Measurements from ENCODE around the gene AAK1. TPM values are rescaled to one million over a fixed set of nuclear protein-coding genes. Genes with fewer than 3 reads are reported as not detected.
A peak's percentile ranks its signal among the peaks of the same experiment; 100 is the strongest.

AAK1 gene
- total RNA-seq, 2 experiments from 2014 or later = 119 to 121 TPM

DNA sequence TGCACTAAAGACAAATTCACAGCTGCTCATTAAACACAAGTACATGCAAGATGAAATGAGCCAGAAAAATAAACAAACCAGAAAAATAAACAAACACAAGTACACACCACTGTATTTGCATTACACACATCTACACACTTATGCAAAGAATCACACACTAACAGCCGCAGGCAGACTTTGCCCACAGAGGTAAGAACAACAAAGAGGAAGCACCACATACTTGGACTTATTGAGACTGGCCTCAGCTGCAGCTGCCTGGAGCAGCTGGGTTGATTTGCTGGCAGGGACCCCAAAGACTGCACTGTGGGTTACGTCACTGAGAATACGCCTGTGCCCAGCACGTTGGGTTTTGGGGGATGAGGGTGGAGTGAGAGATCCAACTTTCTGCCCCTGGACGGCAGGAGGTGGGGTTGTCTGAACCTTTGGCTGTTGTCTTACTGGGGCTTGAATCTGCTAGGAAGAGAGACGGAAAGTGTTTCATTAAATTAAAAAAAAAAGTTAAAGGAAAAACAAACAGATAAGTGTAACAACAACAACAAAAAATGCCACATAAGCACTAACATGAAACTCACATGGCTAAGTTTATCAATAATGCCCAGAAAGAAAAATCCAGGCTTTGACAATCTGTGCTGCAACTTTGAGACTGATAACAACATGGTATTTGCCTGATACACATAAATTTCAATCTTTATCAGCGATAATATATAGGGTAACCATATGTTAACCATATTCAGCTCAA lies 134.4 kb downstream of the AAK1 start:
- Mint-ChIP-seq H3K27me3 (no peaks in the 10 kb centered on the region), H3K9me3 (peaks cover 5% of the 10 kb centered on the region), H3K4me1 (peaks cover 6% of the 10 kb centered on the region), H3K36me3 (ENCODE audit: low read depth) (peaks cover 85% of the 10 kb centered on the region), H3K4me3 (no peak overlapping the region), H3K27ac (no peak overlapping the region)
- CTCF ChIA-PET = interaction anchor here (0.8 to 1.3 kb wide), 3 partner anchors 18 to 749 kb away, joined by 3 to 4 read pairs (median 3); partner anchors contain the start of gene PCYOX1
- no peak for DNase-seq
- POLR2A ChIA-PET = no interaction called here

DNA sequence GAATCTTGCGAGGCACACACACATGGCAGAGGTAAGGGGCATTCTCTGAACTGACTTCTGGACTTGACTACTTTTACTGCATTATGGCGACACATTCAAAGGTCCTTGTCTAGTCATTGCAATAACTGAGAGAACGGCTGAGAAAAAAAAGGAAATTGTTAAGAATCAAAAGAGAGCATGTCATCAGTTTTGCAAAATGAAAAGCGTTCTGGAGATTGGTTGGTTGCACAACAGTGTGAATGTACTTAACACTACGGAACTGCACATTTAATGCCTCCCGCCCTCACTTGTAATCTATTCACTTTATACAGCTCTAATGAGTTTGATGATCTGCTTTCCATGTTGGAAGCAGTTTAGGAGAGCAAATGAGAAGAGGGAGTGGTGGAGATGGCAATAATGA lies 137.8 kb downstream of the AAK1 start:
- DNase-seq = no peak
- no peak overlapping the region for H3K27ac Mint-ChIP-seq
- POLR2A ChIA-PET = no interaction called here
- no peak overlapping the region for H3K4me3 Mint-ChIP-seq
- H3K9me3 Mint-ChIP-seq = peaks cover 5% of the 10 kb centered on the region
- CTCF ChIA-PET = no interaction called here
- H3K27me3 Mint-ChIP-seq = no peaks in the 10 kb centered on the region
- H3K4me1 Mint-ChIP-seq = peaks cover 11% of the 10 kb centered on the region
- H3K36me3 Mint-ChIP-seq (ENCODE audit: low read depth) = peaks cover 66% of the 10 kb centered on the region

- Mint-ChIP-seq H3K9me3 (no peaks in the 10 kb centered on the region), H3K36me3 (ENCODE audit: low read depth) (peaks cover 43% of the 10 kb centered on the region), H3K27ac (no peak overlapping the region), H3K27me3 (no peaks in the 10 kb centered on the region), H3K4me3 (no peak overlapping the region), H3K4me1 (peaks cover 12% of the 10 kb centered on the region)
- ChIA-PET POLR2A (no interaction called here), CTCF (interaction anchor here (0.6 to 0.8 kb wide), 3 partner anchors 14 to 410 kb away, joined by 3 to 6 read pairs (median 4); no protein-coding TSS in a partner anchor)
- no peak for DNase-seq
These were observed 142.2 kb downstream of the AAK1 start for GRCh38 chr2:69501301-69501700.

GRCh38 chr2:69499966-69500365 lies 143.6 kb downstream of the AAK1 start:
- Mint-ChIP-seq H3K27ac (peak overlapping the region; percentile 77), H3K27me3 (no peaks in the 10 kb centered on the region), H3K9me3 (no peaks in the 10 kb centered on the region), H3K4me1 (peaks cover 12% of the 10 kb centered on the region), H3K4me3 (no peak overlapping the region), H3K36me3 (ENCODE audit: low read depth) (peaks cover 33% of the 10 kb centered on the region)
- ChIA-PET CTCF (no interaction called here), POLR2A (no interaction called here)
- no peak for DNase-seq

GRCh38 chr2:69499242-69499641 lies 144.3 kb downstream of the AAK1 start:
- Mint-ChIP-seq H3K9me3 (no peaks in the 10 kb centered on the region), H3K36me3 (ENCODE audit: low read depth) (peaks cover 37% of the 10 kb centered on the region), H3K27me3 (no peaks in the 10 kb centered on the region), H3K27ac (peak overlapping the region; percentile 3), H3K4me3 (no peak overlapping the region), H3K4me1 (peaks cover 12% of the 10 kb centered on the region)
- no peak for DNase-seq
- ChIA-PET POLR2A (no interaction called here), CTCF (no interaction called here)

DNA sequence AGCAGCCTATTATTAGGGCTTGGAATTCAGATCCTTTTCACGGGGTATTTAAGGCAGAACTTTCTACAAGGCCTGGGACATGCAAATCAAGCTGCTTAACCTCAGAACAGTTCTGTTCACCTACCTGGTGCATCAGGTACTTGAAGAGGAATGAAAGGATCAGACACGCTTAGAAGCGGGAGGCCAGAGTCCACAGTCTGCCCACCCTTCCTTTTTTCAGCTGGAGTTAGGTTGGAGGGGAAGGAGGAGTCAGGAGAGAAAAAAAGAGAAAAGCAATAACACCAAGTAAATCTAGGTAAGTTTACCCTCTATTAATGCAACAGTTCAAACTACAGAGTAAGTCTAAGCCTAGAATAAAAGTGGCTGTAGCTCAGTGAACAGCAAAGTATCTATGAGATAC lies 147.7 kb downstream of the AAK1 start:
- DNase-seq = no peak
- no peak overlapping the region for H3K4me3 Mint-ChIP-seq
- ChIA-PET POLR2A (interaction anchor here (0.7 kb wide), 1 partner anchor 148 kb away, joined by 3 read pairs; no protein-coding TSS in a partner anchor), CTCF (interaction anchor here (0.5 to 0.6 kb wide), 3 partner anchors 17 to 1769 kb away, joined by 3 to 4 read pairs (median 4); no protein-coding TSS in a partner anchor)
- H3K27me3 Mint-ChIP-seq = no peaks in the 10 kb centered on the region
- peaks cover 49% of the 10 kb centered on the region for H3K36me3 Mint-ChIP-seq (ENCODE audit: low read depth)
- peaks cover 28% of the 10 kb centered on the region for H3K4me1 Mint-ChIP-seq
- no peaks in the 10 kb centered on the region for H3K9me3 Mint-ChIP-seq
- H3K27ac Mint-ChIP-seq = no peak overlapping the region

DNA sequence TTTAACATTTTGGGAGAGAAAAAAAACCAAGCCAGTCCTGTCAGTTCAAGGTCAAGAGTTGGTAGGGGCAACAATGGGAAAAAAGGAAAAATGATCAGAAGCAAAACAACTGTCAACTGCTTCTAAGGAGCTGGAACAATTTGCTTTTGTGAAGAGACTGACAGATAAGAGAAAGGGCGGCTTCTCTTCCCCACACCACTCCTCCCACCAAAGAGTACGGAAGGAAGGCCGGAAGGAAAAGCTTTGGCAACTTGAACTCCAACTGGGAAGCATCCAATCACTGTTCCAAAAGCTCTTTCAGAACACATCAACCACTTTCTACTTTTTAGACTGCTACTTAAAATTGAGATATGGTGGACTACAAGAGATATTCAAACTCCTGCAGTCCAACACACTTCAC lies 148.5 kb downstream of the AAK1 start:
- no peaks in the 10 kb centered on the region for H3K9me3 Mint-ChIP-seq
- no peak for DNase-seq
- H3K4me1 Mint-ChIP-seq = peaks cover 31% of the 10 kb centered on the region
- ChIA-PET CTCF (interaction anchor here (1.6 kb wide), 1 partner anchor 14 kb away, joined by 3 read pairs; no protein-coding TSS in a partner anchor), POLR2A (no interaction called here)
- no peak overlapping the region for H3K27ac Mint-ChIP-seq
- H3K4me3 Mint-ChIP-seq = no peak overlapping the region
- peaks cover 52% of the 10 kb centered on the region for H3K36me3 Mint-ChIP-seq (ENCODE audit: low read depth)
- no peaks in the 10 kb centered on the region for H3K27me3 Mint-ChIP-seq

GRCh38 chr2:69494126-69494525 lies 149.4 kb downstream of the AAK1 start:
- CTCF ChIA-PET = interaction anchor here (1.6 kb wide), 1 partner anchor 14 kb away, joined by 3 read pairs; no protein-coding TSS in a partner anchor
- Mint-ChIP-seq H3K4me3 (no peak overlapping the region), H3K27ac (peak overlapping the region; percentile 39), H3K4me1 (peaks cover 32% of the 10 kb centered on the region), H3K27me3 (no peaks in the 10 kb centered on the region), H3K9me3 (no peaks in the 10 kb centered on the region), H3K36me3 (ENCODE audit: low read depth) (peaks cover 55% of the 10 kb centered on the region)
- POLR2A ChIA-PET = no interaction called here
- no peak for DNase-seq

DNA sequence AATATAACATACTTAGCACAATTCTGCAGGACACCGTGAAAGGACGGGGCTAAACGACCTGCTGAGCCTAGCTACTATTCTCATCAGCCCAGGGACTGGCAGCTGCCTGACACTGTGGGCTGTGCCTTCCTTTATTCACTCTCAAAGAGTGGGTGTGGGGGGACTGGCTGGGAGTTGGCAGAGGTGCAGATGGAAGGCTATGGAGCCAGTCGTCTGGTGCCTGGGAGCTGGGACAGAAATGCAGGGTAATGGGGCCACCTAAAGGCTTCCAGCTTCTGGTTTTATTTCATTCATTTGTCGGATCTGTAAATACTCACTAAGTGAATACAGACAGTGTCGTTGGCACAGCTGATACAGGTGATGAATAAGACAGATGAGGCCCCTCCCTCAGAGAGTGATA lies 150.3 kb downstream of the AAK1 start:
- no peak overlapping the region for H3K4me3 Mint-ChIP-seq
- H3K27me3 Mint-ChIP-seq = no peaks in the 10 kb centered on the region
- H3K9me3 Mint-ChIP-seq = no peaks in the 10 kb centered on the region
- no peak for DNase-seq
- no peak overlapping the region for H3K27ac Mint-ChIP-seq
- H3K4me1 Mint-ChIP-seq = peaks cover 34% of the 10 kb centered on the region
- ChIA-PET CTCF (no interaction called here), POLR2A (no interaction called here)
- H3K36me3 Mint-ChIP-seq (ENCODE audit: low read depth) = peaks cover 56% of the 10 kb centered on the region

DNA sequence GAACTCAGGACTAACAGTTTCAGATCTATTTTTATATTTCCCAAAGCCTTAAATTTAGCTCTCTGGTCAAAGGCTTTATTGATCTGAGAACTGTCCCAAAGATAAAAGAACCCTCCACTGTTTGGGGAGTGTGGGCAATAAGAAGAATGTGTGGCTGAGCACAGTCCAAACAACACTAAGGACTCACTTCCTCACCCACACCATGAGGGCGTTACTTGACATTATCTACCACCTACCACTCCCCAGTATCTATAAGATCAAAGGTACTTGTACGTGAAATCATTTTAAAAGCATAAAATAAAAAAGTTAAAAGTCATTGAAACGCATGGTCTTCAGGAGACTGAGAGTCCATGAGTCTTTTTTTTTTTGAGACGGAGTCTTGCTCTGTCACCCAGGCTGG lies 151.7 kb downstream of the AAK1 start:
- Mint-ChIP-seq H3K27ac (peak overlapping the region; percentile 66), H3K4me1 (peaks cover 34% of the 10 kb centered on the region), H3K36me3 (ENCODE audit: low read depth) (peaks cover 59% of the 10 kb centered on the region), H3K9me3 (no peaks in the 10 kb centered on the region), H3K27me3 (no peaks in the 10 kb centered on the region), H3K4me3 (no peak overlapping the region)
- ChIA-PET CTCF (no interaction called here), POLR2A (no interaction called here)
- DNase-seq = no peak

DNA sequence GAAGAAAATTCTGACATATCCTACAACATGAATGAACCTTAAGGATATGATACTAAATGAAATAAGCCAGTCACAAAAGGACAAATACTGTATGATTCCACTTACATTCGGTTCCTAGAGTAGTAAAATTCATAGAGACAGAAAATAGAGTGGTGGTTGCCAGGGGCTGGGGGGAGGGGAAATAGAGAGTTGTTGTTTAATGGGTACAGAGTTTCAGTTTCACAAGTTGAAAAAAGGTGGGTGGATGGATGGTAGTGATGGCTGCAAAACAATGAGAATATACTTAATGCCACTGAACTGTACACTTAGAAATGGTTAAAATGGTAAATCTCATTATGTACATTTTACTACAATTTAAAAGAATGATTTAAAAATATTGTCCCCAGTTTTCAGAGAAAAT lies 153.1 kb downstream of the AAK1 start:
- H3K27me3 Mint-ChIP-seq = no peaks in the 10 kb centered on the region
- peak; percentile 67 for DNase-seq
- ChIA-PET CTCF (no interaction called here), POLR2A (no interaction called here)
- H3K4me1 Mint-ChIP-seq = peaks cover 34% of the 10 kb centered on the region
- peak overlapping the region; percentile 76 for H3K27ac Mint-ChIP-seq
- peaks cover 67% of the 10 kb centered on the region for H3K36me3 Mint-ChIP-seq (ENCODE audit: low read depth)
- no peaks in the 10 kb centered on the region for H3K9me3 Mint-ChIP-seq
- H3K4me3 Mint-ChIP-seq = no peak overlapping the region

GRCh38 chr2:69489793-69490192 lies 153.7 kb downstream of the AAK1 start:
- ChIA-PET POLR2A (no interaction called here), CTCF (no interaction called here)
- H3K4me1 Mint-ChIP-seq = peaks cover 34% of the 10 kb centered on the region
- peaks cover 71% of the 10 kb centered on the region for H3K36me3 Mint-ChIP-seq (ENCODE audit: low read depth)
- H3K4me3 Mint-ChIP-seq = no peak overlapping the region
- H3K27me3 Mint-ChIP-seq = no peaks in the 10 kb centered on the region
- no peak for DNase-seq
- H3K27ac Mint-ChIP-seq = peak overlapping the region; percentile 76
- no peaks in the 10 kb centered on the region for H3K9me3 Mint-ChIP-seq

DNA sequence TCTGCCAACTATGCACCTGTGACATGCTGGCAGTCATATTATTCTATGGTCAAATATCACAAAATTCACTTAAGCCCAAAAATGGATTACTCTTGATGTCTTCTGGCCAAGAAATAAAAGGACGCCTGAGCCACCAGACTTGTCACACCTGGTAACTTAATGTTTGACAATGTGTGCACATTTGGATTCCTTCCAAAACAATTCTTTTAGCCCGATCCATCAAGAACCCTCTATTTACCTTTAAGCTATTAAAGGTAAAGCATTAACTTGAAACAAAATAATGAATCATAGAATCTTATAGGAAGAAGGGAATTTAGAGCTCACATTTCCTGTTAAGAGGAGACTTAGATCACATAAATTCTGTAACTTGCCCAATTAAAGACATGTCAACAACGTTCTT lies 159.8 kb downstream of the AAK1 start:
- H3K27ac Mint-ChIP-seq = no peak overlapping the region
- CTCF ChIA-PET = interaction anchor here (0.8 kb wide), 1 partner anchor 14 kb away, joined by 6 read pairs; no protein-coding TSS in a partner anchor
- POLR2A ChIA-PET = no interaction called here
- no peaks in the 10 kb centered on the region for H3K27me3 Mint-ChIP-seq
- H3K36me3 Mint-ChIP-seq (ENCODE audit: low read depth) = peaks cover 55% of the 10 kb centered on the region
- peaks cover 15% of the 10 kb centered on the region for H3K4me1 Mint-ChIP-seq
- no peak for DNase-seq
- H3K4me3 Mint-ChIP-seq = no peak overlapping the region
- no peaks in the 10 kb centered on the region for H3K9me3 Mint-ChIP-seq

DNA sequence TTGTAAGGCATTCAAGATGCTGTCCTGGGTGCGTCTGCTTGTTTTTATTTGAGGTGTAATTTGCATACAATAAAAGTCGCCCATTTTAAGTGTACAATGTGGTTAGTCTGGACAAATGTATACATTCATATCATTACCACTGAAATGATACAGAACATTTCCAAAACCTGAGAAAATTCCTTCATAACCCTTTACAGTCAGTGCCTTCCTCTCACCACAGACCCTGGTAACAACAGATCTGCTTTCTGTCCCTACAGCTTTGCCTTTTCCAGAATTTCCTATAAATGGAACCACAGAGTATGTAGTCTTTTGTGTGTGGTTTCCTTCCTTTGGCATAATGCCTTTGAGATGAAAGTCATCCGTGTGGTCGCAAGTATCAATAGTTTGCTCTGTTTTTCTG lies 160.5 kb downstream of the AAK1 start:
- no peaks in the 10 kb centered on the region for H3K27me3 Mint-ChIP-seq
- peaks cover 53% of the 10 kb centered on the region for H3K36me3 Mint-ChIP-seq (ENCODE audit: low read depth)
- no peaks in the 10 kb centered on the region for H3K9me3 Mint-ChIP-seq
- H3K4me1 Mint-ChIP-seq = peaks cover 16% of the 10 kb centered on the region
- no peak for DNase-seq
- H3K27ac Mint-ChIP-seq = no peak overlapping the region
- no peak overlapping the region for H3K4me3 Mint-ChIP-seq
- ChIA-PET CTCF (no interaction called here), POLR2A (no interaction called here)

All from activated CD4-positive, alpha-beta T cell treated with anti-CD3 and anti-CD28 coated beads, Interleukin-2, amount 10 ng/mL, durations not matched to agents 7 days and 5 days (primary cell).